AML-193 (cell line): Measurements from ENCODE around the gene MED26.

Experiments used
- DNase-seq, 2 experiments: peaks; one replicate each; lab custom pipeline; 2025; lab: John Stamatoyannopoulos, UW

The MED26 gene

DNA sequence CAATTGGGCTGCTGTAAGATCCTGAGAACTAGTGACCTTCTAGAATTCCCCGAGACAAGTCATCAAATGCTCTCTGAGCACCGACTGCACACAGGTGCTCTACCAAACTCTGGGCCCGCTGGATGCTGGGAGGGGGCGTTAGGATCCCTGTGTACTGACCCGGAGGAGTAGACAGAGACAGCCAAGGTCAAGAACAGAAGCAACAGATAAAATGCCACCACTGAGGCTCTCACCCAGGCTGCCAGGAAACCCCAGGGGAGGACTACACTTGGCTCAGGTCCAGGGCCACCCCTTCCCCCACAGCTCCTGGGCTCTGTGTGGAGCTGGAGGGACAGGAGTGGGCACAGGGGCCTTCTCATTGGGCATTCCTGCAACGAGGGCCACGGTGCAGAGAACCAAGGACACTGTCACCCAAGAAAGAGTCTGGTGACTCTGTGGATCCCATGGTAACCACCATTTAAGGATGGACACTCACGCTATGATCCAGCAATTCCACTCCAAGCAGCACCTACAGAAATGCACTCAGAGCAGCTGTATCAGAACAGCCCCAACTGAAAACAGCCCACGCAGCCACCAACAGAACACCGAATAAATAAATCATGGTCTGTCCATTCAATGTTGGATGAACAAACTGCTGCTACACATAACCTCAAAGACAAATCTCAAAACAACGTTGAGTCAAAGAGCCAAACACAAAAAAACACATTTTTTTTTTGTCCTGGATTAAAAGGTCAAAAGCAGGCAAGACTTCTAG, 39.0 kb downstream of the MED26 start:
- DNase-seq = no peak

DNA sequence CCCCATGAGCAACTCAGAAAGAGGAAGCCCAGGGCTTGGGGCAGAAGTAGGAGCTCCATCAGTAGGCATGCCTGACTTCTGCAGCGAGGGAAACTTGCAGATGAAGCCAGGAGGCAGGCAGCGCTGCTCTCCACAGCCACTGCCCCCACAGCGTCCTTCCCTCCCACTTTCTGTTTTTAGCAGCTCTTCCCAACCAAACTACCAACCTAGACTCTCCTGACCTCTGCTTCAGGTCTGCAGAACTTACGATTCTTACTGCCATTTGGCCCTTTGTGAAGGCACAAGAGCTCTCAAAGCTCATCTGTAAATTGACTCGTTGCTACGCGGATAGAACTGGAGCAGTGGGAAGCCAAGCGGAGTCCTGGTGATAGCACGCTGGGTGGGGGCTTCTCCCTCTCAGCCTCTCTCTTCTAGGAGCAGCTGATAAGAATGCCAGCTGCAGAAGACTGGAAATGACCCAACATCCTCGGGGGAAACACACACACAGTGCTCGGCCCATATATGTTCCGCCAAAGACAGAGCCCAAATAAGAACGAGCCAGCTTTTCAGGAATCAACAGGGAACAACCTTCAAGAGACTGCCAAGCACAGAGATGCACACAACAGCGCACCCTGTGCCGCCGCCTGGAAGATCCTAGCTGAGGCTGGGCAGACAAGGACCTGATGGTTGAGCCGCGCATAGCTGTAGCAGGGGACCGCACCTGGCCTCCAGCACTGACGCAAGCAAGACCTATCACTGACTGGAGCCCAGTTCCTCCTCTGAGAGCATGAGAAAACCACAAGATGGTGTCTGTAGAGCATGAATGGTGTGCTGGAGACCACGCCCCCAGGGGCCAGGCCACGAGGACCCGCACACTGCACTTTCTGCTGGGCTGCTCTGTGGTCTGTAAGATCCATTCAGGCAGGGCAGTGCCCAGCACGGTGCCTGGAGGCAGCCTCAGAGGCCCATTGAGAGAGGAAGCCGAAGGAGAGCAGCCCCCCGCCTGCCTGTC, 39.9 kb downstream of the MED26 start:
- DNase-seq = peak; percentile 61 to 80

DNA sequence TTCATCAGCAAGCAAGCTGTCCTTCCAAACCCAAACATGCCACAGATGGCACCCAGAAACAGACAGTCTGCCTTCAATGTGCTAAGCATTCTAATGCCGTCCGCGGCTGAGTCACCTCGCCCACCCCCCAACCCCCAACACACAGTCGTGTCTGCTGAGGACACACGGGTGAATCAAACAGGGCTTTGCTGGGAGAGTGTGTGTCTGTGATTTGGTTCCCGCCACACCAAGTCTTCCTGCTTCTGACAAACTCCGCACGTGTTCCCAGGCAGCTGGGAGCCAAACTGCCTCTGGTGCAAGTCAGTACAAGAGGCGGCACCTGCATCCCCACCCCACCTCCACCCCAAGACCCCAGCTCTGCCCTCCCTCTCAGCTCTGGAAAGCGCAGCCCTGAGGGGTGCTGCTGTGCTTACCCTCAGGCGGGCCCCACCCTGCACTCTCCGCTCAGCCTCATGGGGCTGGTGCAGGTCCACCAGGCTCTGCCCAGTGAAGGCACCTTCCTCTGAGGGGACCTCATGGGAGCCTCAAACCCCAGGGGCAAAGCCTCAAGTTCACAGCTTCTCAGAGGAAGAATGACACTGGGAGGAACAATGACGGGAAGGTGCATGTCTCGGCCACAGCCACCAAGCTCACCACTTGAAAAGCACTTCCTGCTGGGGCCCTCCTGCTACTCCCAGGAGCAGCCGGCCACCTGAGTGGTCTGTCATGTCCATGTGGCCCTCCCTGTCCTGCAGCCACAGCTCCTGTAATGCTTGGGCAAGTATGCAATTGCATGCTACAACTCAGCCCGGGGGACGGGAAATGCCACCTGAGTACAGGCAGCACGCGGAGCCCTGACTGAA, 40.8 kb downstream of the MED26 start:
- DNase-seq = peak in 1 of 2 experiments; percentile 84

DNA sequence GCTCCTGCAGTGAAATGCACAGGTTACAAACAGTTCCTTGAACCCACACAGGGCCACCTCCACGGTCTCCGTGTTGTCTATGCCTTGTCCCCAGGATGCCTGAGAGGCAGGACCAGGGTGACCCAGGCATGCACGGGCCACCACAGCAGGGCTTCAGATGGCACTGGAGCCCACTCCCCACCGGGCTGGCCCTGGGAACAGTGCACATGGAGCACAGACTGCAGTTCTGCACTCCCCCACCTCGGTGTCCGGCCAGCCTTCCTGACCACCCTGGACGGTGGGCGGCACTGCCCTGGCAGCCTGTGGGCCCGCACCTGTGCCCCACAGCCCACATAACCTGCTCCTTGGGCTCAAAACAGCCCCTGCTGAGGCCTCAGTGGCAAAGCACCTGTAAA, 41.5 kb downstream of the MED26 start:
- no peak for DNase-seq

DNA sequence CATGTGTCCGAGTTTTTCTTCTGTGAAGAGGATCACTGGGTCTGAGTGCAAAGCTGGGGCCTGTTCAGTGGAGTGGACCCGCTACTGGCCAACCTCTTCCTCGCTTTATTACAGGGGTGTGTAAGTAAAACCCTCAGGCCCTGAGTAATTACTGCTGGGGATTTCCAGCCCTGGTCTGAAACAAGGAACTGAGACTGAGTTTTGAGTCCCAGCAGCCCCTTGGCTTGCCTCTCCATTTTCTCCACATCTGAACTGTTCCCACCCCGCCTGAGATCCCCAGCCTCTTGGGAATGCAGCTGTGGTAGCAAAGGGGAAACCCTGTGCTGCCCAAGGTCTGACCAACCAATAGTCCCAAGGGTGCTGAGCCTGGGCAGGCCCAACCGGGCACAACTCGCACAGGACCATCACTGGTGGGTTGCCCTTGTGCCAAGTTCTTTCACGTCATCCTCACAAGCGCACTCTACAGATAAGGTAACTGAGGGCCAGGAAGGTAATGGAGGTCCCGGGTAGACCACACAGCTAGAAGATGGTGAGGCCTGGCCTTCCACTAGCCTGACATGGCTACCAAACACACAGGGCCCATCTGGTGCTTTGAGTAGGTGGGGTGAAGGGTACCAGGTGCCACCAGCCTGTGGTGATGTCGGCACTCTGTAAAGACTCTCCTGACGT, 42.1 kb downstream of the MED26 start:
- no peak for DNase-seq

DNA sequence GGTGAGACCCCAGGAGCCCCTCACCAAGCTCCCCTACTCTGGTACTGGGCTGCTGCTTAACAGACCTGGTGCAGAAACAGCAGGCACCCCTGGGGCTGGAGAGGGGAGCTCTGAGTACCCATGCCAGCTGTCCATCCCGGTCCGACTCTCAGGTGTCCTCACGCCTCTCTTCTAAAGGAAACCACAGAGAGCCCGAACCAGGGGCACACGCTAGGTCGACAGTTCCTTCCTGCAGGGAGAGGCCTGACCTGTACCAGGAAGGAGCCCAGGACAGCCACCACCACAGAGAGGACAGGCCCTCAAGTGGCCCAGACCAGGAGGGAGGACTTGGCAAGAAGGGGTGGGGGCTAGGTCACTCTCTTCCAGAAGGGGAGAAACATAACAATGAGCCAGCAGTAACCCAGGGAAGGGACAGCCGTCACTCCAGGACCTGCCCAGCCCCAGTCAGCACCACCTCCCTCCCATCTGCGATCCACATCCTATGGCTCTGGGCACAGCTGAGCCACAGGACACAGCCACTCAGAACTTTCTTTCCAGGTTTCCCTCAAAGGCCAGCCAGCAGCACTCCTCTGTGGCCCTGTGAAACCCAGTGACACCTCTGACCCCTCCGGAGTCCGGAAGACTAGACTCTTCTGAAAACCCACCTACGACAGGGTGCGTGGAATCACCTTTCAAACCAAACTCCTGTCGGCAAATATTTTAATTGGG, 42.8 kb downstream of the MED26 start:
- no peak for DNase-seq

DNA sequence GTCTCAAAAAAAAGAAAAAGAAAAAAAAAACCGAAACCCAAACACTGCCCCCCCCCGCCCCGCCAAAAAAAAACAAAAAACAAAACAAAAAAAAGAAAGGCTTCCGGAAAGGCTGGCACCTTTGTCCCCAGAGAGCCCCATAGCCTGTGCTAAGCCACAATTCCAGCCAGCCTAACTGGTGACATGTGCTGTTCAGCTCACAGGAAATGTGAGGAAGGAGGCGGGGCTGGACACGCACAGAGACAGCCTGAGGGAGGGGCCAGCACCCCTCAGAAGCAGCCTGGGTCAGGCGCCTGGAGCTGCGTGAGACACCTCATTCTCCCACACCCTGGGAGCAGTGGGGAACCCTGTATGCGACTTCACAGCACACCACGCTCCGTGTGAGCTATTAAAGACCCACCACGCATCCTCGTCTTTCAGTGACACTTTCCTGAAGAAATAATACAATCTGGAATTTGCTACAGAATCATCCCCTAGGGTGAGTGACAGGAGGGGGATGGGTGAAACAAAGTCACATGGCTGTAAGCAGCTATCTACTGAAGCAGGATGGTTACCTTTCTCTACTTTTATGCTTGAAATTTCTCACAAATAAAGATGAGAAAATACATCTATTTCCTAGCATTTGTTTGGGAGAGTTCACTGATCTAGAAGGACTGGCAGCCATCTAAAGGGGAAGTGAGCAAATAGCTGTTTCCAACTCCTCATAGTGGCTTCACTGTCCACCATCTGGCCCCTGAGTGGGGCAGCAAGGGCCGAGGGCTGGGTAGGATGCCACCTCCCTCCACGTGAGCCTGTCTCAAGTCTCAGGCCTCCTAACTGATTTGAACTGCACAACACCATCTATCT, 43.5 kb downstream of the MED26 start:
- DNase-seq = peak; percentile 73 to 83

DNA sequence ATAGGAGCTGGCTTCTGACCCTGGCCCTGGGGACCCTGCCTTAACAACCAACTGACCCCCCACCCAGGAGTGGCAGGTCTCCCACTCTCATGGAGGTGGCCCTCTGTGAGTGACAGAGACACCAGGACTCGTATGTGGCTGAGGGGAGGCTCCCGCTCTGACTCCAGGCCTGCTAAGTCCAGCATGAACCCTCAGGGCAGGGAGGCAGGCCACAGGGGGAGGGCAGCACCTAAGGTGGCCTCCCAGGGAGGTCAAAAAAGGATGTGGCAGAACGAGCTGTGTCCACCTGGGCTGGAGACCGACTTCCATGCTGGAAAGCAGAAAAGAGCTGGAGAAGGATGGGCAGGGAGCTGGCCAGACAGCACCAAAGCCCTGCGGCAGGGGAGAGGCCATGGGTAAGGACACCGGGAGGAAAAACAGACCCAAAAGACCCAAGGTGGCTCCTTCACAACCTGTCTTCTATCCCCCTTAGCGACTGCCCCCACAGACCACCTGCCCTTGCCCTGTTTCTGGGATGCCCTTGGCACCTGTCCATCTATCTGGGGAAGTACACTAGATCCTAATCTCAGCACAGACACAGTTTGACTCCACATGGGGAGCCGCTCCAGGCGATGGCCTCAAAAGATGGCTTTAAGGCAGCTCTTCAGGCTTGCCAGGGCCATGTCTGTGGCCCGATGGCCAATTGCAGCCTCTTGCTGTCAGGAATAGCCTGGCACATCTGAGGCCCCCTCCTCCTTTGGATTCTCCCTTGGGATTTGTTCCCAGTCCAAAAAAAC, 45.3 kb downstream of the MED26 start:
- no peak for DNase-seq

DNA sequence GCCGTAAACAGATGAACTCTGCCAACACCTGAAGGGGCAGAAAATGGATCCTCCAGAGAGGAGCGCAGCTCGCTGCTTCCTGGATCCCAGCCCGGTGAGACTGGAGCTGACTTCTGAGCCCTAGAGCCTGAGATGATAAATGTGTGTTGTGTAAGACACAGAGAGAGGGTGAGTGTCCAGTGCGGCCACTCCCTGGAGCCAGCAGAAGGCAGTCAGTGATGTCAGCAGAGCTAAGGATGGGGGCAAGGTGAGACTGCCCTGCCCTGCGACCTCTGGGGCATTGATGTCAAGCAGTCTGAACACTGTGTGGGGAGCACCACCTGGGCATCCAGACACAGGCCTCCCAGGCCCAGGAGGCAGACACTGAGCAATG, 46.0 kb downstream of the MED26 start:
- DNase-seq = no peak

DNA sequence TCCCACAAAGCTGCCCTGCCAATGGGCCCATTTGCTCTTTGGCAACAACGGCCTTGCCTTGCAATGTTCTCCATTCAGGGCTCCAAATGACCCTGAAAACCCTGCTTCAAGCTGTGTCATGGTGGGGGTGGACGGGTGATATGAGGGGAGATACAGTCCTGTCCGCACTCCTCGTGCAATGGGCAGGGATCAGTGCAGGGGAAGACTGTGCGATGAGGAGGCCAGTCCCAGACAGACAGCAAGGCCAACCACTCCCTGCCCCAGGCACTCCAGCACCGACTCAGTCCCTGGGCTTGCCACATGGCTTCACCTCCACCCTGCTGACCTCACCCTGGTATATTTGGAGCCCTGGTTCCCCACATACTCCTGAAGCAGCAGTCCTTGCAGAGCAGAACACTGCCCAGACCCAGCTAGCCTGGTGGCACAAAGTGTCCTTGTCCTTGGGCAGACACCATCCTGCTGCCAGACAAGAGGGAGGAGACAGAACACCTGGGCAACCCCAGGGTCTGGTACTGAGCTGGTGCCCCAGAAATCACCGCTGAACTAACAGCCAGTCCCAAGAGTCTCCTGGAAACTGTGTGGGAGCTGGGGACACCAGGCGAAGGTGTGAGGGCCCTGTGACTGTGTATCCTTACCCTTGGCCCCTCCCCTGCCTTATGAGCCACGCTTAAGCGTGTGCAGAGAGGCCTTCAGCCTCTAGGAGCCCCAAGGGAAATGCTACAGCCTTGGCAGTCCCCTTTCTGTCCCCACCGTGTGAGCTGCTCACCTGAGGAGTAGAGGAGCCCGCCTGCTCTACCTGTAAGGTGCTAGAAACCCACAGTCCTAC, 46.6 kb downstream of the MED26 start:
- no peak for DNase-seq

DNA sequence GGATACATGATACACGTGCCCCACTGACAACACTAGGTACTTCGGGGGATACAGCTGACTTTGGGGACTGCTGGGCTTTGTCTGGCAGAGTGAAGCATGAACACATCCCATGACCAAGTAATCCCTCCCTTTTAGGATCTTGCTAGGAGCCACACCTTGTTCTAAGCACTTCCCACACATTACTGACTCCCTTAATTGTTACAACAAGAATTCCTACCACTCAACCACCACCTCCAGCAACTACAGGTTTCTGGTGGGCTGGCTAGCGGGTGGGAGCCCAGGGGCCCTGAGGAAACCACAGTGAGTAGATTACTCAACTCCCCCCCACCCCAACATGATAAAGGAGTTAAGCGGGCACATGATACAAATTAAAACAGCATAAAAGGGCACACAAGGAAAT, 48.6 kb downstream of the MED26 start:
- no peak for DNase-seq

DNA sequence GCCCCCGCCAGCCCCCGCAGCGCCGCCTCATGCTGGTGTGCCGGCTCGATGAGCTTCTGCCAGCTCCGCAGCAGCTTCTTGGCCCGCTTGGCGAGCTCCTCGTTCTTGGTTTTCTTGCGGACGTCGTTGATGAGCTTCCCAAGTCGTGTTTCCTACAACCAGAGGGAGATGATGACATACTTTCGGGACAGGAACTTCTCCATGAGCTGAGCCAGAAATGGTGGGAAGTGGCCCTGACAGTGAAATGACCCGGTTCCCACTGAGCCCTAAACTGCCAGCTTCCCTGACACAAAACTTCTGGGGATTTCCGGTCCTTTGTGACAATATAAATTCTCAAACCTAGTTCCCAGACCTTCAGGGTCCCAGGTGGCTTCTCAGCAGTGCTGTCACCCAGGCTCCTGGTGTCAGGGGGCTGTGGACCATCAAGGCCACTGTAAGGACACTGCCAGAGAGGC, 50.4 kb downstream of the MED26 start:
- DNase-seq = no peak

DNA sequence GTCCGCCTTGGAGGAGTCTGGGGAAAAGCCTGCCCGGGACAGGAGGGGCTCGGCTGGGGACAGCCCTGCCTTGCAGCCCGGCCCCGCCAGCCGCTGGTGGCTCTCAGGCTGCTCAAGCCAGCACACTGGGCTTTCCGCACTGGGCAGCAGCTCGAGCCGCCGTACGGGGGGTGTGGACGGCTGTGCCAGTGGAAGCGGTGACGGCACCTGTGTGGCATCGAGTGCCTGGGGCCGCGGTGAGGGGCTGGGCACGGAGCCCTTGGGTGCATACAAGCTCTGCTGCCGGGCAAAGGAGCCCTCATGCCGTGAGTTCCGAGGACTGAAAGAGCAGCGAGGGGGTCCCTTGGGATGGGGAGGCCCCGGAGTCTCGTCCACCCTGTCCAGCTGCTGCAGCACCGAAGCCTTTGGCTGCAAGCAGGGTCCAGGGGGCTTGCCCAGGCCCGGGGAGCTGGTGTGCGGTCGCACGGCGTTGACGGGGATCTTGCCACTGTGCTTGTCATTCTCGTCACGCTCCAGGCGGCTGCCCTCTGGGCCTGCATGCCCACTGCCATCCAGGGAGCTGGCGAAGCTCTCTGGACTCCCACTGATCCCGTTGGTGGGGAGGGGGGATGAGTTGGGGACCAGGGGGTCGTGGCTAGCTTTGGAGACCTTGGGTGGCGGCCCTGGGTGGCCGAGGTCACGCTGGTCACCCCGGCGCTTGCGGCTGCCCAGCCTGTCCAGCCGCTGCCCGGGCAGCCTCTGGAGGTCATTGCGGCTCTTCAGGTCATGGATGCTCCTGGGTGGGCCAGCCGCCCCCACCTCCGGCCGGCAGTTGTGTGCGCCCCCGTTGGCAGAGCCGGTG, 51.1 kb downstream of the MED26 start:
- DNase-seq = no peak

DNA sequence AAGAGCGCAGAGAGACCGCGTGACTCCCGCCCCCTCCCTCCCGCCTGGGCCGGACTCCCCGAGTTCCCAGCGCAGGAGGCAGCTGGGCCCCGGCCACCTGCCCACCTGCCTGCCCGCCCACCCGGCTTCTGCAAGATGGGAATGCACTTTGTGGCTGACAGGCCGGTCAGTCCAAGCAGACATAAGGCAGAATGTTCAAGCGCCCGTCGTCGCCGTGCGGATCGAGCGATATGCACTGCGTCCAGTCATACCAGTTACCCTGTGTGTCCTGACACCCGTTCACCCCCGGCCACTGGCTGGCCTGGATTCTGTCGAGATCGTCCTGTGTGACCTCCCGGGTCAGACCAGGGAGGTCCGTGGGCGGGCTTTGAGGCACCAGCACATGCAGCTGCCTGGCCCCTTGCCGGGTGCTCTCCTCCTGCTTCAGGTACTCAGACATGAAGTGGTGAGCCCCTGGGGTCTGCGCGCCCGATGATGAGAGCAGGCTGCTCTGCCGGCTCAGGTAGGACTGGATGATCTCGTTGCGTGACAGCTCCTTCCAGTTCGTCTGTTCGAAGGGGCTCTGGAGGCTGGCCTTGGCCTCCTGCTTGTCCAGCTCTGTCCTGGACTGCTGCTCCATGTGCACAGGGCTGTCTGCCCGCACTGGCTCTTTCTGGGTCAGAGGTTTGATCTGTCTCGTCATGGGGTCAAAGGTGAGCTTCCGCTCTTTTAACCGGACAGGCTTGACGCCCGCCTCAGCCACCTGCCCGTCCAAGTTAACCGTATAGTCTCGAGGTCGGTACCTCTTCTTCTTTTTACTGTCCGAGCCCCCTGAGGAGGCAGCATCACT, 51.9 kb downstream of the MED26 start:
- DNase-seq = no peak

DNA sequence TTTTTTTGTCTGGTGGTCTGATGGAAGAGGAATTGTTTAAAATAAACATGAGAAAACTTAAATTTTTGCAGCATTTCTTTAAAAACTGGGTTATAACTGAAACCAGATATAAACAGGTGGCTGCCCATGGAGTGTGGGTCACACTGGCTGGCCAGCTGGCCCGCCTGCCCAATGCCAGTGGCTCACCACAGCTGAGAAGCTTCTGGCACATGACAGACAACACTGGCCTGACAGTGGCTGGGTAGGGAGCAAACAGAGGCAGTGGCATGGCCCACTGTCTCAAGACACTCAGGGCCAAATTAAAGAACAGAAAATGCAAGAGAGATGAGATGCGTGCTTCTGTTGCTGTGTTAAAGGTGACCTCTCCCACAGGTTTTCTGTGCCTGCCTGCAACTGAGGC, 52.7 kb downstream of the MED26 start:
- no peak for DNase-seq

DNA sequence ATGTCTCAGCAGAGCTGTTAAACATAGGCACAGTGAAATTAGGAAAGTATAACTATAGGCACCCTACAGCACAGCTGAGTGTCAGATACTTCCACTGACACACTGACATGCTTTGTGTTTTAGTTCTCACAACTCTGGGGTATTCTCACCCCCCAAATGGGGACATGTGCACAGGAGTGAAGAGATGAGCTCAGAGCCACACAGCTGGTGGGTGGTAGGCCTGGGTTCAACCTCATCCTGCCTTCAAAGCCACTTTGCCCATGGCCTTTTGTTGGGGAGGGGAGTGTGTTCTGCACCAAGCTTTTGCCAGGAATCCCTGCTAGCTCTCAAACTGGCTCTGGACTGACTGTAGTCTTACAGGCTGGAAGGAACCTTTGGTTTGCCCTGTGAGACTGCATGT, 54.1 kb downstream of the MED26 start:
- DNase-seq = no peak

DNA sequence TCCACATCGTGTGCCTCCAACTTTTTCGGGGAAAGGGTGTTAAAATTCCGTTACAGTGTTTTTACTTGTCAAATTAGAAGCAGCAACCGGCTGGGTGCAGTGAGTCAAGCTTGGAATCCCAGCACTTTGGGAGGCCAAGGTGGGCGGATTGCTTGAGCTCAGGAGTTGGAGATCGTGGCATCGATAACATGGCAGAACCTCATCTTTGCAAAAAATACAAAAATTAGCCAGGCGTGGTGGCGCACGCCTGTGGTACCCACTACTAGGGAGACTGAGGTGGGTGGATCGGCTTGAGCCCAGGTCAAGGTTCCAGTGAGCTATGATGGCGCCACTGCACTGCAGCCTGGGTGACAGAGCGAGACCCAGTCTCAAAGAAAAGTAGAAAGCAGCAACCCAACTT, 54.7 kb downstream of the MED26 start:
- DNase-seq = no peak
